Heart right ventricle (tissue), 16 donors: ENCODE data around the gene PLEKHB2. TPM values are rescaled to one million over a fixed set of nuclear protein-coding genes. Genes with fewer than 3 reads are reported as not detected.
"Not testable (repeated sequence)": the region's sequence is repeated elsewhere in the genome, so short reads cannot be mapped to it uniquely, and the experiment has no call there.

ENCODE experiments used
- ATAC-seq, 8 donors: fragments of 200-7000 bp; cut with Tn5 transposase; one replicate each; pipeline ENCODE4 v1.9.1; 2020; ENCODE audit warnings: mild to moderate bottlenecking in 8 of 8, moderate library complexity in 8 of 8, moderate number of reproducible peaks in 1 of 8
- DNase-seq, 2 donors: peaks; one replicate each; pipeline ENCODE4 v3.0.0-alpha.2; 2020
- H3K27ac ChIP-seq, 10 donors: fragments of 200-600 bp; sonication (generic) in 2 of 10; one replicate each; pipeline versions ENCODE4 v1.5.0 to v1.8.0; 2020 to 2022; ENCODE audit warnings: mild to moderate bottlenecking in 3 of 10
- H3K27me3 ChIP-seq, 7 donors: fragments of 200-600 bp; one replicate each; pipeline ENCODE4 v1.8.0; 2021 to 2022; ENCODE audit warnings: mild to moderate bottlenecking in 2 of 7
- H3K36me3 ChIP-seq, 9 donors: fragments of 200-600 bp; sonication (generic) in 1 of 9; one replicate each; pipeline versions ENCODE4 v1.5.0 to v1.8.0; 2020 to 2022; ENCODE audit warnings: mild to moderate bottlenecking in 2 of 9
- H3K4me1 ChIP-seq, 9 donors: fragments of 200-600 bp; sonication (generic) in 1 of 9; one replicate each; pipeline versions ENCODE4 v1.5.0 to v1.8.0; 2020 to 2022; ENCODE audit warnings: mild to moderate bottlenecking in 4 of 9
- H3K4me3 ChIP-seq, 10 donors: fragments of 200-600 bp; sonication (generic) in 2 of 10; one replicate each; pipeline versions ENCODE4 v1.5.0 to v1.8.0; 2020 to 2022; ENCODE audit warnings: mild to moderate bottlenecking in 7 of 10, moderate library complexity in 2 of 10
- H3K9me3 ChIP-seq, 11 donors: fragments of 200-600 bp in 10 of 11; sonication (generic) in 2 of 11; one replicate each; pipeline versions ENCODE4 v1.5.0 to v1.8.0; 2013 to 2022; ENCODE audit warnings: mild to moderate bottlenecking in 2 of 11, control low read depth in 1 of 11, moderate library complexity in 1 of 11
- CTCF ChIP-seq, 9 donors: fragments of 200-600 bp; sonication (generic) in 2 of 9; IDR thresholded peaks; one replicate each; pipeline versions ENCODE4 v1.5.0 to v1.8.0; 2021 to 2022; ENCODE audit warnings: antibody characterized with exemption in 9 of 9, mild to moderate bottlenecking in 5 of 9, moderate library complexity in 1 of 9
- WGBS, 2 donors: extraction: QIAGEN DNeasy Blood & Tissue Kit; methylation state at CpG; one replicate each; pipeline ENCODE4 v1.1.7; 2013; ENCODE audit warnings: inconsistent platforms in 1 of 2; 5-methylcytosine and 5-hydroxymethylcytosine counted together
- intact Hi-C, 10 donors: fragments of 100-400 bp; cut with DNase I; formaldehyde crosslinking; loops; one replicate each; pipeline versions ENCODE4 v1.11.1 to v1.14.2; 2022
- polyA plus RNA-seq, 2 donors: library from polyadenylated mRNA; stranded (reverse); fragments of 200-250 nt; gene quantifications; one replicate each; pipeline ENCODE4 v1.2.3, GENCODE V29; 2013
- total RNA-seq, 10 donors: library from RNA; stranded (reverse); fragmentation: NEBNext Ultra II Directional in 3 of 10; extraction: Animal tissue kit (Norgen Biotek cat#: 25700) in 3 of 10; gene quantifications; one replicate each; pipeline versions ENCODE4 v1.2.1 to v1.2.4, GENCODE V29; 2021 to 2023
- donor health status: Arrhythmogenic right ventricular cardiomyopathy.
- donor health status: ischemic (EF 13 %, LVEDD 7.1; RV severe dilation, severe dysfunction).
- donor health status: healthy with polysubstance abuse.
- donor health status: DM: no; HTN: yes; CAD: no.
- donor health status: DM: no; HTN: no; CAD: no.
- donor health status: ischemic (EF 25% LVEDD 6.9; RV normal size, moderate dysfunction).
- donor health status: ischemic (EF 25% LVEDD 5.7; RV mildly dilated, moderate dysfunction).
- donor health status: healthy.
- donor health status: DM: yes; HTN: yes; CAD: no.
- donor health status: Ischemic cardiomyopathy.
- donor health status: ischemic (EF 35%, LVEDD 5.7; RV mildly dilated, moderate dysfunction).
- donor health status: nonischemic (EF 11% LVEDD 7.7; RV severe dilation, severe dysfunction).
- donor health status: DM: yes; HTN: yes; CAD: no.
- donor health status: PGD.
- donor health status: ischemic (EF 29% LVEDD 5.4; RV normal size, mild dysfunction).
- donor health status: nonischemic (EF 23%, LVEDD 6.1; RV moderate dilation, normal function).

PLEKHB2 gene
- total and polyA plus RNA-seq, 12 donors = 8.7 to 50.4 (median 33.1) TPM

- TF ChIP-seq CTCF (IDR thresholded peaks at IDR 0.05) = no peak
- peaks cover 0 to 86% (median 29%) of the 10 kb centered on the region in 9 donors for H3K36me3 ChIP-seq
- no peaks in the 10 kb centered on the region for H3K27me3 ChIP-seq
- WGBS, 2 donors = 61 to 89% methylated on average over 2 of the region's 2 CpGs
- H3K4me1 ChIP-seq = peaks cover 5 to 30% (median 23%) of the 10 kb centered on the region in 9 donors
- intact Hi-C loops = no loop called here
- DNase-seq (no peak), ATAC-seq (no peak)
- H3K4me3 ChIP-seq = no peak overlapping the region
- H3K27ac ChIP-seq = no peak overlapping the region
- H3K9me3 ChIP-seq = no peaks in the 10 kb centered on the region
Observed at GRCh38 chr2:131067465-131068125, 37.5 kb upstream of the PLEKHB2 start.

- DNase-seq, H3K4me3 ChIP-seq, H3K9me3 ChIP-seq, H3K27me3 ChIP-seq, H3K27ac ChIP-seq, intact Hi-C loops, ATAC-seq: not testable (repeated sequence)
- Histone ChIP-seq H3K4me1 (peaks cover 5 to 30% (median 23%) of the 10 kb centered on the region in 9 donors), H3K36me3 (peaks cover 0 to 86% (median 29%) of the 10 kb centered on the region in 9 donors)
- 97% methylated on average over 6 of the region's 6 CpGs for WGBS, 2 donors
Observed at GRCh38 chr2:131068172-131068571, 37.0 kb upstream of the PLEKHB2 start.

- H3K27ac ChIP-seq, DNase-seq, H3K4me3 ChIP-seq, ATAC-seq, H3K27me3 ChIP-seq, H3K9me3 ChIP-seq, intact Hi-C loops: not testable (repeated sequence)
- 97 to 98% methylated on average over 15 of the region's 15 CpGs for WGBS, 2 donors
- peaks cover 4 to 61% (median 41%) of the 10 kb centered on the region in 9 donors for H3K4me1 ChIP-seq
- peaks cover 0 to 100% (median 53%) of the 10 kb centered on the region in 9 donors for H3K36me3 ChIP-seq
Observed at GRCh38 chr2:131075578-131075977, 29.6 kb upstream of the PLEKHB2 start.

GRCh38 chr2:131076707-131077106 is 28.4 kb upstream of the PLEKHB2 start:
- no peak for TF ChIP-seq CTCF (IDR thresholded peaks at IDR 0.05)
- 76 to 78% methylated on average over 5 of the region's 5 CpGs for WGBS, 2 donors
- H3K36me3 ChIP-seq = peaks cover 0 to 100% (median 51%) of the 10 kb centered on the region in 9 donors
- intact Hi-C loops = no loop called here
- no peaks in the 10 kb centered on the region for H3K9me3 ChIP-seq
- no peak overlapping the region for H3K4me3 ChIP-seq
- H3K27me3 ChIP-seq = no peaks in the 10 kb centered on the region
- peaks cover 4 to 68% (median 46%) of the 10 kb centered on the region in 9 donors for H3K4me1 ChIP-seq
- no peak overlapping the region for H3K27ac ChIP-seq
- no peak for DNase-seq
- peak in 3 of 8 donors; percentile 5 to 28 (median 10) for ATAC-seq

- peaks cover 0 to 100% (median 49%) of the 10 kb centered on the region in 9 donors for H3K36me3 ChIP-seq
- DNase-seq (peak in 1 of 2 donors; percentile 19), ATAC-seq (peak in 4 of 8 donors; percentile 27 to 46 (median 29))
- H3K4me3 ChIP-seq = no peak overlapping the region
- H3K9me3 ChIP-seq = no peaks in the 10 kb centered on the region
- no peak for TF ChIP-seq CTCF (IDR thresholded peaks at IDR 0.05)
- peak overlapping the region in 2 of 10 donors; percentile 12 to 33 for H3K27ac ChIP-seq
- no peaks in the 10 kb centered on the region for H3K27me3 ChIP-seq
- 77 to 78% methylated on average over 11 of the region's 11 CpGs for WGBS, 2 donors
- peaks cover 6 to 73% (median 50%) of the 10 kb centered on the region in 9 donors for H3K4me1 ChIP-seq
- intact Hi-C loops = no loop called here
Observed at GRCh38 chr2:131077182-131077846, 27.8 kb upstream of the PLEKHB2 start.
